ENCODE measurements around the gene NR1D1. TPM values are rescaled to one million over a fixed set of nuclear protein-coding genes. Genes with fewer than 3 reads are reported as not detected.

NR1D1 gene
- total and polyA plus RNA-seq, 2 donors from 2014 or later: 7.1 to 30.8 TPM

DNA sequence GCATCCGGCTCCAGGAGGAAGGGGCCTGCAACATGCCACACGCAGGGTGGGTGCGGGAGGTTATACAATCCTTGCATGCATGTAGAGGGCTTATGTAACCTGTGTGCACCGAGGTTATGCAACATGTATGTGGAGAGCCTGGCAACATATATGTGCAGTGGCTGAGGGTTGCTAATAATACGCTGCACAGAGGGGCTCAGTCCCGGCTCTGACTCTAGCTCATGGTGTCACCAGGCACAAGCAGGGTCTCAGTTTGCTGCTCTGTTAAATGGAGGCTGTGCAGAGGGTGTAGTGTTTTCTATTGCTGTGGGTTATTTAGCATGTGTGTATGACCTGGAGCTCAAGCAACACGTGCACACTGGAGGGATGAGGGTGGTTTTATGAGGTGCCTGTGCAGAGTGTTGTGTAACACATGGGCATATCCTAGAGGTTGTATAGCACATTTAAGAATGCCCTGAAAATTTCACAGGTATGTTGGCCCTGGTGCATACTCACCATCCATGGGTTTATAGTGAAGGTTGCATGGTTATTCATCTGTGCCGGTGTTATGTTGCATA lies 24.4 kb downstream of the NR1D1 start:
- Histone ChIP-seq H3K4me1 (ENCODE audit: control insufficient read depth in 2 of 3, insufficient read depth in 2 of 3, low read depth in 1 of 3, low read length in 3 of 3) (peaks cover 3 to 54% (median 51%) of the 10 kb centered on the region in 3 donors), H3K36me3 (ENCODE audit: control insufficient read depth in 2 of 3, insufficient read depth in 3 of 3, low read length in 3 of 3) (peaks cover 0 to 4% (median 0%) of the 10 kb centered on the region in 3 donors), H3K27me3 (ENCODE audit: control insufficient read depth, insufficient read depth, low read length) (no peaks in the 10 kb centered on the region), H3K9ac (ENCODE audit: low read length in 3 of 3) (peak overlapping the region in 1 of 3 donors; percentile 46), H3K9me3 (ENCODE audit: control insufficient read depth in 2 of 3, insufficient read depth in 1 of 3, low read length in 3 of 3) (no peaks in the 10 kb centered on the region), H3K27ac (ENCODE audit: low read depth in 2 of 2, low read length in 2 of 2) (peak overlapping the region; percentile 86 to 97), H3K4me3 (ENCODE audit: low read length in 3 of 3) (peak overlapping the region in 1 of 3 donors; percentile 29)
- intact Hi-C loops (cut with DNase I): no loop called here
- TF ChIP-seq, protein P1, sequence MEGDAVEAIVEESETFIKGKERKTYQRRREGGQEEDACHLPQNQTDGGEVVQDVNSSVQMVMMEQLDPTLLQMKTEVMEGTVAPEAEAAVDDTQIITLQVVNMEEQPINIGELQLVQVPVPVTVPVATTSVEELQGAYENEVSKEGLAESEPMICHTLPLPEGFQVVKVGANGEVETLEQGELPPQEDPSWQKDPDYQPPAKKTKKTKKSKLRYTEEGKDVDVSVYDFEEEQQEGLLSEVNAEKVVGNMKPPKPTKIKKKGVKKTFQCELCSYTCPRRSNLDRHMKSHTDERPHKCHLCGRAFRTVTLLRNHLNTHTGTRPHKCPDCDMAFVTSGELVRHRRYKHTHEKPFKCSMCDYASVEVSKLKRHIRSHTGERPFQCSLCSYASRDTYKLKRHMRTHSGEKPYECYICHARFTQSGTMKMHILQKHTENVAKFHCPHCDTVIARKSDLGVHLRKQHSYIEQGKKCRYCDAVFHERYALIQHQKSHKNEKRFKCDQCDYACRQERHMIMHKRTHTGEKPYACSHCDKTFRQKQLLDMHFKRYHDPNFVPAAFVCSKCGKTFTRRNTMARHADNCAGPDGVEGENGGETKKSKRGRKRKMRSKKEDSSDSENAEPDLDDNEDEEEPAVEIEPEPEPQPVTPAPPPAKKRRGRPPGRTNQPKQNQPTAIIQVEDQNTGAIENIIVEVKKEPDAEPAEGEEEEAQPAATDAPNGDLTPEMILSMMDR (IDR thresholded peaks at IDR 0.05; ENCODE audit: borderline replicate concordance, extremely low read depth, insufficient read depth): no peak
- FAIRE-seq (no peak), DNase-seq (no peak)

DNA sequence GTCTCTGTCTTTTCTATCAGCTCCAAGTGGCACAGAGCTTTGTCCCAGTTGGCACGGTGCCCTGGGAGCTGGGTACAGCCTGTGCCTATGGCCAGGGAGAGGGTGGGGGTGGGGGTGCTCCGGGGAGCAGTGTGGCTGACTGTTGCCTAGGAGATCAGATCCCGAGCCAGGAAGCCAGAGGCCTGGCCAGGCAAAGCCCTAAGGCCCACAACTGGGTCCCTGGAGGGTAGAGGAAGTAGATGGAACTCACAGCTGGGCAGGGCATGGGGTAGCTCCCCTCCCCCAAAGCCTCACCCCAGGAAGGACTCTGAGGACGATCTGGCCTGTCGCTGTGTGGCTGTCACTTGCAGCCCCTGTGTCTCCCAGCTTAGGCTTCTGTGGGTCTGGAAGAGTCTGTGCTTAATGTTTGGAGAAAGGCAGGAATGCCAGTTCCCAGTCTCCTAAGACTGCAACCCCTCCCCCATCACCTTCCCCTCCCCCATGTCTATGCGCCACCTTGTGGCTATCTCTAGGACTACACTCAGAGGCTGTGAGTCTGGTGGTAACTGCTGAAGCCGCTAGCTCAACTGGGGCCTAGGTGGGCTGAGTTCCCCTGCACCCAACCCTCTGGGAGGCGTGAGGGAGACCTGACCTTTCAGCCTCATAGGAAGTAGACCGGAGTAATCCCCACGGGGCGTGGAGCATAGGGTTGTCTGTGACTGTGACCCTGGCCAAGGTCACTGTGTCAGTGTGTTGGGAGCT lies 25.0 kb downstream of the NR1D1 start:
- FAIRE-seq: no peak
- DNase-seq: peak; percentile 71 to 95 (median 81)

DNA sequence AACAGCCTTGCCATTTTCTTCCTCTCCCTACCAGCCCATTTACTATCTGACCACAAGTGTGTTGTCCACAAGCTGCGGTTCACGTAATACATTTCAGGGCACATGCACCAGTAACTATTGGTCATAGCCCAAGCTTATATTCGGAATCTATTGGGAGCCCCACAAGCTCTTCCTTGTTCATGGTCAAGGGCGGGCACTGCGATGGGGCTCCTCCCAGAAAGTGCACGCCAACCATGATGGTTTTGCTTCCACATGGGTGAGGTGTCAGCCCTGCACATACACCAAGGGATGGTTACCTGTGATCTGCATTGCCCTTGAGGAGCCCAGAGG lies 25.6 kb downstream of the NR1D1 start:
- H3K9ac ChIP-seq (ENCODE audit: low read length in 3 of 3): peak overlapping the region in 1 of 3 donors; percentile 46
- TF ChIP-seq, protein P1 (IDR thresholded peaks at IDR 0.05; ENCODE audit: borderline replicate concordance, extremely low read depth, insufficient read depth): no peak
- peaks cover 3 to 66% (median 62%) of the 10 kb centered on the region in 3 donors for H3K4me1 ChIP-seq (ENCODE audit: control insufficient read depth in 2 of 3, insufficient read depth in 2 of 3, low read depth in 1 of 3, low read length in 3 of 3)
- intact Hi-C loops (cut with DNase I): loop anchor here (5.0 kb wide), 1 partner anchor 37 kb away; no protein-coding TSS in a partner anchor
- H3K27me3 ChIP-seq (ENCODE audit: control insufficient read depth, insufficient read depth, low read length): no peaks in the 10 kb centered on the region
- peak overlapping the region; percentile 54 to 97 for H3K27ac ChIP-seq (ENCODE audit: low read depth in 2 of 2, low read length in 2 of 2)
- no peak for FAIRE-seq
- H3K36me3 ChIP-seq (ENCODE audit: control insufficient read depth in 2 of 3, insufficient read depth in 3 of 3, low read length in 3 of 3): peaks cover 0 to 4% (median 0%) of the 10 kb centered on the region in 3 donors
- DNase-seq: no peak
- H3K4me3 ChIP-seq (ENCODE audit: low read length in 3 of 3): peak overlapping the region in 1 of 3 donors; percentile 29
- H3K9me3 ChIP-seq (ENCODE audit: control insufficient read depth in 2 of 3, insufficient read depth in 1 of 3, low read length in 3 of 3): no peaks in the 10 kb centered on the region

More for the DNA sequence above, 25.0 kb downstream of the NR1D1 start:
- Histone ChIP-seq H3K9me3 (ENCODE audit: control insufficient read depth in 2 of 3, insufficient read depth in 1 of 3, low read length in 3 of 3) (no peaks in the 10 kb centered on the region), H3K27me3 (ENCODE audit: control insufficient read depth, insufficient read depth, low read length) (no peaks in the 10 kb centered on the region), H3K27ac (ENCODE audit: low read depth in 2 of 2, low read length in 2 of 2) (peak overlapping the region; percentile 86 to 97), H3K36me3 (ENCODE audit: control insufficient read depth in 2 of 3, insufficient read depth in 3 of 3, low read length in 3 of 3) (peaks cover 0 to 4% (median 0%) of the 10 kb centered on the region in 3 donors), H3K4me3 (ENCODE audit: low read length in 3 of 3) (peak overlapping the region in 1 of 3 donors; percentile 29), H3K4me1 (ENCODE audit: control insufficient read depth in 2 of 3, insufficient read depth in 2 of 3, low read depth in 1 of 3, low read length in 3 of 3) (peaks cover 3 to 61% (median 57%) of the 10 kb centered on the region in 3 donors), H3K9ac (ENCODE audit: low read length in 3 of 3) (peak overlapping the region in 2 of 3 donors; percentile 12 to 46)
- TF ChIP-seq, protein P1 (IDR thresholded peaks at IDR 0.05; ENCODE audit: borderline replicate concordance, extremely low read depth, insufficient read depth): peak; percentile 86
- intact Hi-C loops (cut with DNase I): no loop called here
